MM.1S (cell line): Measurements from ENCODE around the gene MAP3K5.

Source experiments
- EZH2 ChIP-seq: fragments of 300-600 bp; sonication (generic); optimal IDR thresholded peaks from 2 replicates; pipeline ENCODE3; 2017; ENCODE audit warnings: low read depth, mild to moderate bottlenecking, antibody characterized with exemption, low read length, mixed read lengths
- TF ChIP-seq, protein P1 (sequence below): fragments of 300-600 bp; sonication (generic); IDR thresholded peaks from 2 replicates; pipeline ENCODE4 v1.5.1; 2016; ENCODE audit warnings: antibody characterized with exemption, low read length, mixed read lengths

DNA sequence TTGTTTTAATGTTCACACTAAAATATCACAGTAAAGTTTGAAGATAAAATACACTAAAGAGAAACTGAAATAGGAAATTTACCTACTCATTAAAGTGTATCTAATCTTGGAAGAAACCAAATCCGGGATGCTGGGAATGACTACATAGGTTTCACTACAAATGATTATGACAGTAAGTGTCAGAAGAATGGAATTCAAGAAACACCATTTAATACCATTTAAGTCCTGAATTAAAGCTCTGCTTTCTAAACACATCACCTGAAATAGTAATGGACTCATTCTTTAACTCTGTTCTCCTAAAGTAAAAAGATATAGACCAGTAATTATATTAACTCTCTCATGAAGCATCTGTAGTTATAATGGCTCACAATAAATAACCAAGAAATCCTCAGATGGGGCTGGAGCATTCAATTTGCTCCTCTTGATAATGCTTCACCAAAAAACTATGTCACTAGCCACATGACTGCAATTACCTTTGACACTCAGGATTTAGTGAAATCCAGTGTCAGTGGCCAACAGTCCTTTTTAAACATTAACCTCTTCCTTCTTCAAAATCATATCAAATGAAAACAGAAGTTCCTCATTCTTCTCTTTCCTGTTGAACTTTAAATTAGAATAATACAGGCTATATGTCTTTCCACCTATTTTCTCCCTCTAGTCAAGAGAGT lies 283.4 kb downstream of the MAP3K5 start:
- TF ChIP-seq, protein P1, sequence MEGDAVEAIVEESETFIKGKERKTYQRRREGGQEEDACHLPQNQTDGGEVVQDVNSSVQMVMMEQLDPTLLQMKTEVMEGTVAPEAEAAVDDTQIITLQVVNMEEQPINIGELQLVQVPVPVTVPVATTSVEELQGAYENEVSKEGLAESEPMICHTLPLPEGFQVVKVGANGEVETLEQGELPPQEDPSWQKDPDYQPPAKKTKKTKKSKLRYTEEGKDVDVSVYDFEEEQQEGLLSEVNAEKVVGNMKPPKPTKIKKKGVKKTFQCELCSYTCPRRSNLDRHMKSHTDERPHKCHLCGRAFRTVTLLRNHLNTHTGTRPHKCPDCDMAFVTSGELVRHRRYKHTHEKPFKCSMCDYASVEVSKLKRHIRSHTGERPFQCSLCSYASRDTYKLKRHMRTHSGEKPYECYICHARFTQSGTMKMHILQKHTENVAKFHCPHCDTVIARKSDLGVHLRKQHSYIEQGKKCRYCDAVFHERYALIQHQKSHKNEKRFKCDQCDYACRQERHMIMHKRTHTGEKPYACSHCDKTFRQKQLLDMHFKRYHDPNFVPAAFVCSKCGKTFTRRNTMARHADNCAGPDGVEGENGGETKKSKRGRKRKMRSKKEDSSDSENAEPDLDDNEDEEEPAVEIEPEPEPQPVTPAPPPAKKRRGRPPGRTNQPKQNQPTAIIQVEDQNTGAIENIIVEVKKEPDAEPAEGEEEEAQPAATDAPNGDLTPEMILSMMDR = no peak
- TF ChIP-seq EZH2 = no peak
